GM19468 (cell line): ENCODE results near the gene ZNF43.
A peak's percentile ranks its signal among the peaks of the same experiment; 100 is the strongest.
"Not testable (repeated sequence)": the region's sequence is repeated elsewhere in the genome, so short reads cannot be mapped to it uniquely, and the experiment has no call there.

Source experiments
- ATAC-seq: cut with Tn5 transposase; IDR thresholded peaks from one replicate; pipeline ENCODE4 v1.9.1; 2021; ENCODE audit warnings: mild to moderate bottlenecking, moderate library complexity, moderate number of reproducible peaks; ENCODE audit not compliant: unreplicated experiment; ENCODE audit errors: extremely low read depth

The ZNF43 gene

DNA sequence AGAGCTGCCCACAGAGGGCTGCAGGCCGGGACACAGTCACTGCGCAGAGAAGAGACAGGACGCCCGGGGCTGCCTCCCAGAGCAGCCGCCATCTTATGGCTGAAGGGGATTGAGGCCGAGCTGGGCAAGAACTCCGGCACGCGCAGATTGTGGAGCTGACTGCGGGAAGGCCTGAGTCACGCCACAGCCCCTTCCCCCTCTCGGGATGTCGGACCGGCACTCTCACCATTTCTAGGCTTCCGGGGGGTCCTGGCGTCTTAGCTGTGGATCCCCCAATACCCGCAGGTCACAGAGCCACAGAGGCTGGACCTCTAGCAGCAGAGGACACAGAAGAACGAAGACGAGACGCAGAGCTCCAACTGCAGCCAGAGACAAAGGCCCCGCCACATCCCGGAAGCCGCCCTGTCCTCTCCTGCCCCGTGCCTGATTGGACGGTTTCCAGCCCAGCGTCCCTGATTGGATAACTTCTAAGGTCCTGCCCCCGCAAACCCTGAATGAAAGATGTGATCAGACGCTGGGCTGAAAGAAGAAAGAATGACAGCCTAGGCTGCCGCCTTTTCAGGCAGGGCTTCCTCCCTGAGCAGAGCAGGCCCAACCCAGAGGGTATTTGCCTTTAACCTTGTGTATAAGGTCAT, at the start of gene ZNF43:
TSS of gene ZNF43 (minus strand) at position 373 of the 635 bp plus-strand sequence. CDS start at position 229, 144 bp downstream.
- peak; percentile 82 for ATAC-seq

DNA sequence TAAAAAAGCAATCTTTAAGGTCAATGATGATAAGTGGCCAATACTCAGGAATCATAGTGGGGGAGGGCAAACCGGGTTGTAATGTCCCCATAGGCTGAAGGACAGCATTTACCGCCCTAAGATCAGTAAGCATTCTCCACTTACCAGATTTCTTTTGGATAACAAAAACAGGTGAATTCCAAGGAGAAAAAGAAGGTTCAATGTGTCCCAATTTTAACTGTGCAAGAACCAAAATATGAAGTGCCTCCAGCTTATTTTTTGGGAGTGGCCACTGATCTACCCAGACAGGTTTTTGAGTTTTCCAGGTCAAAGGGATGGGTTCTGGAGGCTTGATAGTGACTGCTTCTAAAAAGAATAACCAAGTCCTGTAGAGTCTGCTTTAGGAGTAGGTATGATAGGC, 49.5 kb upstream of the ZNF43 start:
- not testable (repeated sequence) for ATAC-seq

DNA sequence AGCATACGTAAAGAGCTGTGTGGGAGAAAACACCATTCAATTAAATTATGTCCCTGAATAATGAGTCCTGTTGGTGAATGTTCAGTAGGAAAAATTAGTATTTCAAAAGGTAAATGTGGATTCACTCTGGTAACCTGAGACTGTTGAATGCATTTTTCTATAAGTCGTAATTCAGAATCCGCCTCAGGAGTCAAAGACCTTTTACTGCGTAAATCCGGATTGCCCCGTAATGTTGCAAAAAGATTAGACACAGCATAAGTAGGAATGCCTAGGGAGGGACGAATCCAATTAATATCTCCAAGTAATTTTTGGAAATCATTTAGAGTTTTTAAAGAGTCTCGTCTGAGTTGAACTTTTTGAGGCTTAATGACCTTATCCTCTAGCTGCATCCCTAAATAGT, 48.8 kb upstream of the ZNF43 start:
- not testable (repeated sequence) for ATAC-seq

DNA sequence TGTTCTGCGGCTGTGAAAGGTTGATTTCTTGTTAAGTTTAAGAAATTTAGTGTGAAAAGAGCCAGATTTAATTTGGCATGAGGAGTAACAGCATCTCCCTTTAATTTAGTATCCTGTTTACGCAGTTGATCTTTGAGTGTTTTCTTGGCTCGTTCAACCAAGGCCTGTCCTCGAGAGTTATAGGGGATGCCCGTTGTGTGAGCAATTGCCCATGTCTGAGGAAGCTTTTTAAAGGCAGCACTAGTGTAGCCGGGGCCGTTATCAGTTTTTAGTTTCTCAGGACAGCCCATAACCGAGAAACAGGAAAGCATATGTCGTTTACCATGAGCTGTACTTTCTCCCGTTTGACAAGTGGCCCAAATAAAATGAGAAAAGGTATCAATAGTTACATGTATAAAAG, 47.5 kb upstream of the ZNF43 start:
- no peak for ATAC-seq

DNA sequence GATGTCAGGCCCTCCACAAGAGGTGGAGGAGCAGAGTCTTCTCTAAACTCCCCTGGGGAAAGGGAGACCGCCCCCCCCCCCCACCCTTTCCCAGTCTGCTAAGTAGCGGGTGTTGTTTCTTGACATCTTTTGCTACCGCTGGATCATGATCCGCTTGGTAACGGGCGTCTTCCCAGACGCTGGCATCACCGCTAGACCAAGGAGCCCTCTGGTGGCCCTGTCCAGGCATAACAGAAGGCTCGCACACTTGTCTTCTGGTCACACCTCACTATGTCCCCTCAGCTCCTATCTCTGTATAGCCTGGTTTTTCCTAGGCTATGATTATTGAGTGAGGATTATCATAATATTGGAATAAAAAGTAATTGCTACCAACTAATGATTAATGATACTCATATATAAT, 44.8 kb upstream of the ZNF43 start:
- not testable (repeated sequence) for ATAC-seq

DNA sequence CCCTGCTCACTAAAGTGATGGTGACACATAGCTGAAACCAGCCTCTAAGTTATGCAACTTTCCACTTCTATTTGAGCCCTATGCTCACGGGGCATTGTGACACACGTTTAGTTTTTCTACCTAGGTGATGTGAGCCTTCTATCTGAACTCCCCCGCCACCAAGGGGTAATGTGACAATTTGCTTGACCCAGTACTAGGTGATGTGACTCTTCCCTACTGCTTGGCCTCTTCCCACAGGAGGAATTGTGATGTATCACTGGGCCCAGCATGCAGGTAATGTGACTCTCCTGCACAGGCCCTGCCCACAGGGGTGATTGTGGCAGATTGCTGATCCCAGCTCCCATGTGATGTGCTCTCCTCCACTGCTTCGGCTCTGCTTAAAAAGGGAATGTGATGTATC, 42.7 kb upstream of the ZNF43 start:
- no peak for ATAC-seq

DNA sequence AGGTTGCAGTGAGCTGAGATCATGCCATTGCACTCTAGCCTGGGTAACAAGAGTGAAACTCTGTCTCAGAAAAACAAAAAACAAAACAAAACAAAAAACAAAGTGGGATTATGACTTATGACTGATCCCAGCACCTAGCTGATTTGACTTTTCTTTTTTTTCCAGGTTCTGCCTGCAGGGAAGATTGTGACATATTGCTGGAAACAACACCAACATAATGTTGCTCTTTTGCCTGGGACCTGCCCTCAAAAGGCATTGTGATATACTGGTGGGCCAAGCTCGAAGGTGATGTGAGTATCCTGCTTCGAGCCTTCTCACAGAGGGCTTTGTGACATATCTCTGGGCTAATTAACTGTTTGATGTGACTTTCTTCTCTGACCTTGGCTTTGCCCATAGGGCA, 42.0 kb upstream of the ZNF43 start:
- no peak for ATAC-seq

DNA sequence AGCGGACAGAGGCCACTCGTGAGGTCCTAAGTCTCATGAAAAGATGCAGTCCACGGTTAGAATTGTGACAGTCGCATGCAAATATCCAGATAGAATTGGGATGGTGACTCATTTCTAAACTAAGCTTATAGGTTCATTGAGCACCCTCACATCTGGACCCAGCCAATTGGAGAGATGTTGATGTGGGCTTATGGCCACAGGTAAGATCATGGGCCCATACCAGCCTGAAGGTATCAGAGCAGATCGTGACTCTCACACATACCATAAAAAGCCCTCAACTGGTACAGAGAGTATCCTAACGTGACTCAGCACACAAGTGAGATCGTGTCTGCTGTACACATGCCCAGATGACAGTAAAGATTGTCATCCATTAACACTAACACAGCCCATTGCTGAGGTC, 40.6 kb upstream of the ZNF43 start:
- ATAC-seq, result not testable (repeated sequence)

DNA sequence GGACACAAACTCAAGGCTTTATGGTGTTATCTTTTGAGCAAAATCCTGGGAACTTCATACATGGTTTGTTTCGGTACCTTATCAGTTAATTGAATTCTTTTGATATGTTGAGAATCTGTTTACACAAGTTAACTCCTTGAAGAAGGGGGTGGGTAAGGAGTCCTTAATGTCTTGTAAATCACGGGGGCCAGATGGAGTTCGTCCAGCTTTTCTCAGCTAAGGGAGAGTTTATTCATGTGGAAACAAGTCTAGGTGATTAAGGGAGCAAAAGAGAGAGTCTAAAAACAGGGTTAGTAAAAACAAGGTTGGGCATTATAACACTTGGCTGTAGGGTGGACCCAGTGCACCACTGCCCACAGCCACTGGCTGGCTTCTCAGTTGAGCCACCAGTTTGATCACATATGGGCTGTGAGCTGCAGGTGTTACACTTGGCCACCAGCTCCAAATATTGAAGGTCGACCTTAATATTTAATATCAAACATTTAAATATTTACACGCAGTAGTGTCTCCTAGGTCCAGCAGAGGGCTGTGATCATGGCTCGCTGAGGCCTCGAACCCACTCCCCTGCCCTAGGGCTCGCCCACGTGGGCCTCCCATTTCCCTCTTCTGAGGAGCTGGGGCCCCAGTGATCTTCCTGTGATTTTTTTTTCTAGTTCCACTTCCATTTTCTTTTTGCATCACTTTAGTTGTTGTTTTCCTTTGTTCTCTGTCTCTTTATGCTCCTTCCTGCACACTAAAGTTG, 21.0 kb upstream of the ZNF43 start:
- no peak for ATAC-seq

DNA sequence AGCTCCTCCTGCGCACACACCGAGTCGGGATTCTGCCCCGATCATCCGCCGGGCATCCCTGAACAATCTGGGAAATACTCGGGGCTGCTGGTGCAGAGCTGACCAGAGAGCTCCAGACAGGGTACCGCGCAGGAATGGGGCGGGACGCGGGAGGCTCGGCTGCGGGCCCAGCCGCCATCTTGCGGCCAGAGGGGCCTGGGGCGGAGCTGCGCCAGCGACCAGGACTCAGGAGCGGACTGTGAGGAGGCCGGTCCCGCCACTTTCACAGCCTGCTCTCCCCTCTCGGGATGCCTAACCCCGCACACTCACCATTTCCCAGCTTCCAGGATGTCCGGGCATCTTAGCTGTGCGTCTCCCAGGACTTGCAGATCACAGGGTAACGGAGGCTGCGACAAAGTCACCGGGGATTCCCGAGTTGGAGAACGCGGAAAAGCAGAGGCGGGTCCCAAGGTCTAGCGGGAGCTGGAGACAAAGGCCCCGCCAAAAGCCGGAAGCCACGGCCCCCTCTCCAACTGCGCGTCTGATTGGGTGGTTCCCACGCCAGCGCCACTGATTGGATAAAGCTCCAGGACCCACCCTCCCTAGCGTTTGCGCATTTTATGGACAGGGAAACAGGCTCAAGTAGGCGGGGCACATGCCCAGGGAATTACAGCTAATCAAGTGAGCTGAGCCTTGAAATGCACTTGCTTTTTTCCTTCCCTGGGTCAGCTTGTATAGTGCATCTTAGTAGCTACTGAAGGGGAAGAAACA, 15.8 kb upstream of the ZNF43 start:
- ATAC-seq, result peak; percentile 91

DNA sequence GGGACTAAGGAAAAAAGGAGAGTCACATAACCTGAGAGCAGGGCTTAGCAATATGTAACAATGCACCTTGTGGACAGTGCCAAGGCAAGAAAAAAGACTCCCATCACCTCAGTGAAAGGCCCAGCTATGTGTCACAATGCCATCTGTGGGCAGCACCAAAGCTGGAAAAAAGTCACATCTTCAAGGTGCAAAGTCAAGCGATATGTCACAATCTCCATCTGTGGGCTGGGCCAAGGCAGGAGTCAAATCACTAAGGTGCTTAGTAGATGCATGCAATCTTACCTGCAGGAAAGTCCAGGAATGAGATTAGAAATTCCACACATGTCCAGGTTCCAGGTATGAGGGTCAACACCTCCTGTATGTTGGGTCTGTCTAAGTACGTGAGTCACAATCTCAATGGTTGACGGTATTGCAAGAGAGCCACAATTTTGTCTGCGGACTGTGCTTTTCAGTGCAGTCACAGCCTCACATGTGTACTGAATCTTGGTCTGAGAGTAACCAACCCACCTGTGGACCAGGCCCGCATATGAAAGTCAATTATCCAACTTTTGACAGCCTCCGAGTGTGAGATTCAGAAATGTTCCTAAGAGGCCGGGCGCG, 14.8 kb upstream of the ZNF43 start:
- no peak for ATAC-seq

DNA sequence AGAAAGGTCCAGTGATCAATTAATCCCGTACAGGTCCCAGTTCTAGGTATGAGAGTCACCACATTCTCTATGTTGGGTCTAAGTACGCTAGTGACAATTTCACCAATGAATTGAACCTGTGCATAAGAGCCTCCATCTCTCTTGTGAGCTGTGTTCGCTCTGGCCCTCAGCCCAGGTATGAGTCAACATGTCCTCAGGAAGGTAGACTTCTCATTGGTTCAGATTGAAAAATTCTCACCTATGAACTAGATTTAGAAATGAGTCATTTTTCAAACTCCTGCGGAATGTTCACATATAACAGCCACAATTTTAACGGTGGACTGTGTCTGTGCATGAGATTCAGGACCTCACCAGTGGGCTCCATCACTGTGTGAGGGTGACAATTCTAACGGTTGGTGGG, 12.7 kb upstream of the ZNF43 start:
- ATAC-seq, result no peak

DNA sequence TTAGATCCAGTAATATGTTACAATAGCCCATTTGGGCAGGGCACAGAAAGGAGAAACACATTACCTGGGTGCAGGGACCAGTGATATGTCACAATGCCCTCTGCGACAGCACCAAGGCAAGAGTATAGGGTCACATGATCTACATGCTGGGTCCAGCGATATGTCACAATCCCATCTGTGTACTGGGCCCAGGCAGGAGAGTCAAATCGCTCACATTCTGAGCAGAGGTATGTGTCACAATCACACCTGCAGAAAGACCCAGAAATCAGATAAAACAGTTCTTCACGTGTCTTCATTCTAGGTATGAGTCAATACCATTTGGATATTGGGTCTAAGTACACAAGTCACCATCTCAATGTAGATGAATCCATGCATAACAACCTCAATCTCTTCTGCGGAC, 7.1 kb upstream of the ZNF43 start:
- no peak for ATAC-seq

DNA sequence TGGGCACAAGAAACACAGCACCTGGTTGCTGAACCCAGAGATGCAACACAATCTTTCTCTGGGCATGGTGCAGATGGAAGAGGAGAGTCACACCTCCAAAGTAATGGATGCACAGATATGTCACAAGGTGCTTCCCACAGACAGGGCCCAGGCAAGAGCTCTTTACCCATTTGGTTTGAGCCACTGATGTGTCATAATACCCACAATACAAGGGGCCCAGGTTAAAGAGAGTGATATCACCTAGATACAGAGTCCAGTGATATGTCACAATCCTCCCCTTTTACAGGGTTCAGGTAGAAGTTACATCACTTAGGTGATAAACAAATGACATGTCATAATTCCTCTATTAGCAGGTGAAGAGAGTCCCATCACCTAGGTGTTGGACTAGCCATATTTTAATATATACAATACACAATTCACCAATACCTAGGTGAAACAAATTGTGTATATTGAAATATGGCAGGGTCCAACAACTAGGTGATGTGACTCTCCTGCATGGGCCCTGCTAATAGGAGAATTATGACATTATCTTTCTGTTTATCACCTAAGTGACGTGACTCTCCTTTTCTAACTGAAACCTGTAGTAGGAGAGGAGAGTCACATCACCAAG, 5.6 kb upstream of the ZNF43 start:
- no peak for ATAC-seq

DNA sequence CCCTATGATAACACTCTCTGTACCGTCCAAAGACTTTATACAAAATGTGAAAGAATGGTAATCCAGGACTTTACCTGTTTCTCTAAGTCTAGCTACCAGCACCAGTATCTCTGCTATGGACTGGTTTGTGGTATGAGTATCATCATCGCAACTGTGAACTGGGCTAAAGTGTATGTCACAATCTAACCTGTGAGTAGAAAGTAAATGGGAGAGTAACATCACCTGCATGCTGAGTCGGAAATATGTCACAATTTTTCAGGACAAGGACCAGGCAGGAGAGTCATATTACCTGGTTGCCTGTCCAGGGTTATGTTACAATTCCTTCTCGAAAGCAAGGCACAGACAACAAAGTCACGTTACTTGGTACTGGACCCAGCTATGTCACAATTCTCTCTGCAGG, 5.1 kb upstream of the ZNF43 start:
- no peak for ATAC-seq

DNA sequence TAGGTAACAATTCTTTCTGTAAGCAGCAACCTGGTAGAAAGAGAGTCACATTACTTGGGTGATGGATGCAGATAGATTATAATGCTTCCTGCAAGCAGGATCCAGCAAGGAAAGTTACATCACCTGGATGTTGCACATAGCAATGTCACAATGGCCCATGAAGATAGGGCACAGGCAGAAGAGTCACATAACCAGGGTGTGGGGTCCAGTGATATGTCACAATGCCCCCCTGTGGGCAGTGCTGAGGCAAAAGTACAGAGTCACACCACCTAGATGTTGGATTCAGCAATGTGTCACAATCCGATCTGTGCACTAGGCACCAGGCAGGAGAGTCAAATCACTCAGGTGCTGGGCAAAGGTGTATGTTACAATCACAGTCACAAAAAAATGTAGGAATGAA, 4.0 kb upstream of the ZNF43 start:
- no peak for ATAC-seq

DNA sequence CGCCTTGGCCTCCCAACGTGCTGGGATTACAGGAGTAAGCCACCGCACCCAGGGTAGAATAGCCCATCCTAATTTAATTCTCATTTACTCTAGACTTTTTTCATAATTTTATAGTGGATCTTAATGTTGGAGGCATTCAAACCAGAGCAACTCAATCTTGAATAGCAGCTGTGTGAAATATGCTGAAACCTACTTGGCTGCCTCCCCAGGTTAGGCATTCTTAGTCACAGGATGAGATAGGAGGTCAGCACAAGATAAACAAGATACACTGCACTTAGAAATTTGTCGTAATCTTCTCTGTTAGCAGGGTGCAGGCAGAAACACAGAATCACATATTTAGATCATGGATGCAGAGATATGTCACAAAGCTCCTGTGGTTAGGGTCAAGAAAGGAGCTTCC, 2.7 kb upstream of the ZNF43 start:
- no peak for ATAC-seq

DNA sequence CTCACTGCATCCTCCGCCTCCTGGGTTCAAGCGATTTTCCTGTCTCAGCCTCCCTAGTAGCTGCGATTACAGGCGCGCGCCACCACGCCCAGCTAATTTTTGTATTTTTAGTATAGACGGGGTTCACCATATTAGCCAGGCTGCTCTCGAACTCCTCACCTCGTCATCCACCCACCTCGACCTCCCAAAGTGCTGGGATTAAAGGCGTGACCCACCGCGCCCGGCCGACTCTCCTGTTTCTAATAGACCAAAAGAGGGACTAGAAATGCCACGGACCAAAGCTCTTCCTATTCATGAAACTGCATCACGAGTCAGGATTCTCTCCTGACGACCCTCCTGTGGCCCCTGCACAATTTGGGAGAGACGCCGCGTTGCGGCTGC, 563 bp downstream of the ZNF43 start:
- ATAC-seq, result no peak

DNA sequence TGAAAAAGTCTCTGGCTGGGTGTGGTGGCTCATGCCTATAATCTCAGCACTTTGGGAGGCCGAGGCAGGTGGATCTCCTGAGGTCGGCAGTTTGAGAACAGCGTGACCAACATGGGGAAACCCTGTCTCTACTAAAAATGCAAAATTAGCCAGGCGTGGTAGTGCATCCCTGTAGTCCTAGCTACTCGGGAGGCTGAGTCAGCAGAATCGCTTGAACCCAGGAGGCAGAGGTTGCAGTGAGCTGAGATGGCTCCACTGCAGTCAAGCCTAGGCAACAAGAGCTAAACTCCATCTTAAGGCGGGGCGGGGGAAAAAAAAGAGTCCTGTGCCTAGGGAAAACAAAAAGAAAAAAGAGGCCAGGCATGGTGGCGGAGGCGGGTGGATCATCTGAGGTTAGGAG, 2.2 kb downstream of the ZNF43 start:
- no peak for ATAC-seq

DNA sequence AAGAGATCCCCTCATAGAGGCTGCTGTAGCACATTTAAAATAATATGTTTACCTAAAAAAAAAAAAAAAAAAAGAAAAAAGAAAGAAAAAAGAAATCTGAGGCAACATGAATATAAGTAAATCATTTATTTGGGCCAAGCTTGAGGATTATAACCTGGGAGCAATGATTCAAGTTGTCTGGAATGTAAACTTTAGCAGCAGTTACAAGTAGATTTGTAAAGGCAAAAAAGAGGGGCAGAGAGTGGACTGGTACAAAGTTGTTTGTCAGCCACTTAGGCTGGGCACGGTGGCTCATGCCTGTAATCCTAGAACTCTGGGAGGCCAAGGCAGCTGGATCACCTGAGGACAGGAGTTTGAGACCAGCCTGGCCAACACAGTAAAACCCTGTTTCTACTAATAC, 11.3 kb downstream of the ZNF43 start:
- ATAC-seq, result no peak

DNA sequence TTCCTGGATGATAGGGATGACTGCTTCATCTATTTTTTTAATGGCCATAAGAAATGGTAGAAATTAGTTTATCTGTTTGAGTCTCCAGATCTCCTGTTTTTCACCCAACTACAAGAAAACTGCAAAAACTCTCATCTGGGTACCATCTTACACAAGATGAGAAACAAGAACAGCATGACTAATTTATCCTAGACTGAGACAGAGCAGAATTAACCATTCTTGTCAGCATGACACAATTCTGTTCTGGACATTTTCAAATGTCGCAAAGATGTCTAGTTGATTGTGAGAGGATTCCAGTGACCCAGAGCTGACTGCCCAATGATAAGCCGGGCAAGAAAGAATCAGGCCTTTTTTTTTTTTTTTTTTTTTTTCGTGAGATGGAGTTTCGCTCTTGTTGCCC, 12.8 kb downstream of the ZNF43 start:
- ATAC-seq, result no peak
